Left hindlimb (tissue), 1 donor: ENCODE results near the gene PARD6A.
"Not testable (repeated sequence)": the region's sequence is repeated elsewhere in the genome, so short reads cannot be mapped to it uniquely, and the experiment has no call there.

ENCODE experiments used
- DNase-seq: peaks from one replicate; pipeline ENCODE4 v3.0.0-alpha.2; 2018

Gene PARD6A

DNA sequence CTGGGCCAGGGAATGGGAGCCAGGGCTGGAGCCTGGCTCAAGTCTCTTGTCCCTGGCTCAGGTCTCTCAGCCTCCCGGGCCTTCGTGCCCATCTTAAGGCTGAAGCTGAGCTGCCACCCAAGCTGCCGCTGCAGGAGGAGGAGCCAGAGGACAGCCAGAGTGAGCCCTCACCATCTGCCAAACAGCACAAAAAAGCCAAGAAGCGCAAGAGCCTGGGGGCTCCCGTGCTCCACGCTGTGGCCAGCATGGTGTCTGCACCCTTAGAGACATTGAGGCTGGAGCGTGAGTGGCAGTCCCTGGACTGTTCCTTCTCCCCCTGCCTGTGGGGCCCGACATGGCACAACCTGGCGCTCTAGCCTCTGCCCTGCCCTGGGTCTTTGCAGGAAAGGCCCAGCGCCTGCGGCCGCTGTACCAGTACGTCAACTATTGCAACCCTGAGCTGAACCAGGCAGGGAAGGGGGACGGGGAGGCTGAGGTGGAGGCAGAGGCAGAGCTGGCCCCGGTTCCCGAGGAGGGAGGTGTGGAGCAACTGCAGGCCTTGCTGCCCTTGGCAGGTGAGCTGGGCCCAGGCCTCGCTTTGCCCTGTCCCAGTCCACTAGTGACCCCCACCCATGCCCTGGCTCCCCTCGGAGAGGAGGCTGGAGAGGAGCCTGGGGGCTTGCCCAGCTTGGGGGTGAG is 7.2 kb downstream of the PARD6A start:
- peak; percentile 87 for DNase-seq

DNA sequence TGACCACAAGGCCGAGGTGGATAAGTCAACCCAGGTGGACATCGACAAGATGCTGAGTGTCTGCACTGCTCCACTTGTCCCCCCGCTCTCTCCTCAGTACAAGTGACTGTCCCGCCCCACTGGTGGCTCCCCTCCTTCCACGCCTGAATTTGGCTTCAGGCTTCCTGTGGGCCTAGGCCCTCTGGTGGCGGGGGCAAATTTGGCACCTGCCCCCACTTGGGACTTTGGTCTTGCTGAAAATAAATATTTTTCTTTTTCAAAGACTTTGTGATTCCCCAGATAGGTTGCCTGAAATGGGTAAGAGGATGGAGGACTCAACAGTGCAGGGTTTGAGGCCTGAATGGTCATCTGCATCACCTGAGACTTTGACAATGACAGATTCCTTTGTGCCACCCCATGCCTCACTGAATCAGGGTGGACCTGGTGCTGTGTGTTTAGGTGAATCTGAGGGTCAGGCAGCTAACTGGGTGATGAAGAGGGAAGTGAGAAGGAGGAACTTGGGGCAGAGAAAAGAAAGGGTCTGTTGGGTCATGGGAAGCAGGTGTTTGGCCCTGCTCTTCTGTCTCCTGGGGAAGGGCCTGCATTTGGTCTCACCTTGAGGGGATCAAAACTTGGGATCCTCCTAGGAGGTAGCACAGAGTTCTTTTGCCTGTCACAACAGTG is 7.9 kb downstream of the PARD6A start:
- DNase-seq: peak; percentile 32

DNA sequence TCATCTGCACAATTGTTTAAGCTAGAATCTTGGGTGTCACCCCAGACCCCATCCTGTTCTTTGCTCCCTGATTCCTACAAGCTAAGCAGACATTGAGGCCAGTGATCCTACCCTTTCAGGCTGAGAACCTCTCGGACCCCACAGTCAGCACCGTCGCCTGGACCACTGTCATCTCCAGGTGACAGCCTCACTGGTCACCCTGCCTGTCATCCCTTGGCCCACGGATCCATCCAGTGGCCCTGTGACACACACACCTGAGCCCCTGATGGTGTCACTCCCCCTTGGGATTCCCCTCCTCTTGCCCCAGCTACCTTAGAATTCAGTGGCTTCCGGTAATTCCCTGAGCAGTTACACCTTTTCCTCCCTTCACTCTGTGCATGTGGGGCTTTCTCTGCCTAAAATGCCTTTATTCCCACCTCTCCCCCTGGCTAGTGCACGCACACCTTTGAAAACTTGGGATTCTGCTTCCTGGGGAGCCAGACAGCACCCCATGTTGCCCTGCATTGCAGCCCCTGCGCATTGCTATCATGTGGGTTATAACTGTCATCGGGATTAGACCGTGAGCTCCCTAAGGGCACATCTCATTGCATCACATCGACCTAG is 8.8 kb downstream of the PARD6A start:
- DNase-seq: no peak

DNA sequence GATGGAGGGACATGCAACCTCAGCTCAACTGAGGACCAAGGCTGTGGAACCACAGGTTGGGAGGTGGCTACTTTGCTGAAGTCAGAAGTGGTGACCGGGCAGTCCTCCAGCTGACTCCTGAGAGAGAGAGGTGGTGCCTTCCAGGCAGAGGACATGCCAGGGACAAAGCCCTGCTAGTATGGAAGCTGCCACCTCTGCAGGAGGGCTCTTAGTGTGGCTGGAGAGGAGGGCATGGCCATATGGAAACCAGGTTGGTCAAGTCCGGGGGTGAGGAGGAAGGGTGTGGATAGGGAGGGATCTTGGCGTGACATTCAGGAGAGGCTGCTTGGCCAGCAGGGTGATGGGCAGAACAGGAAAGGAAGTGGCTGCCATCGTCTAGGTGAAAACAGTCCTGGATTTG is 11.5 kb downstream of the PARD6A start:
- DNase-seq: no peak

DNA sequence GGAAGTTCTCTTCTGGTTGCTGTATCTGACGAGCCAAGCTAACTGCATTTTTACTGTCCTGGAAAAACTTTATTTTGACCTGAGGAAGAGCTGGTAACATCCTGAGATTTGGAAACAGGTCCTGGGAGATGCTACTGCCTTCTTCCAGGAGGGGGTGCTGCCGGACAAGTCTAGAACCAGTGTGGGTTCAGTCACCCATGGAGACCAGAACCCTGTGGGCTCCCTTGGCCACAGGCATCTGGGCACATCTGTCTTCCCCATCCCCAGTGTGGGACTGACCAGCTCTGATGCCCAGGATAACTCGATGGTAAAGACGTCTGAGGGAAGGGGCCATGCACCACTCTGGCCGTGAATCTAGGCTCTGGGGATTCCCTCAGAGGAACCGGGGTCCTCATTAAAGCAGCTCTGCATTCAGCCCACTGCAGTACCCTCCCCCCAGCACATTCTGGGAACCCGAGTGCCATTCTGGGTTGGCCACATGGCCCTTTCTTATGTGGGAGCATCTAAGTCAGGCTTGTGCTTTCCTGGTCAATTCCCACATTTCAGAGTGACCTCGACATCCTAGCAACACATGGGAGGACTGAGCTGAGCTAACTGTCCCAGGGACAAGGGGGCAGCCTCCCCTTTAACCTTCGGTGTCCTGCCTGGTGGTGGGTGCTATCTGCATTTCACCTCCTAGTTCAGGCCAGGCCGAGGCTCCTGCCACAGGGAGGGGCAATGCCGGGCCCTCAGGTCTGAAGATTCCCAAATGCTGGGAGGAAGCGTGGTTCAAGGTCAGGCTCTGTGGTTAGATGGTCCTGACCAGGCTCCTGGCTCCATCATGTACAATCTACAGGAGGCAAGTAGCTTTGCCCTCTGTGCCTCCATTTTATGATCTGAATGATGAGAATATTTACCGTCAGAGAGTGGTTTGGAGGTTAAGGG is 12.2 kb downstream of the PARD6A start:
- no peak for DNase-seq

DNA sequence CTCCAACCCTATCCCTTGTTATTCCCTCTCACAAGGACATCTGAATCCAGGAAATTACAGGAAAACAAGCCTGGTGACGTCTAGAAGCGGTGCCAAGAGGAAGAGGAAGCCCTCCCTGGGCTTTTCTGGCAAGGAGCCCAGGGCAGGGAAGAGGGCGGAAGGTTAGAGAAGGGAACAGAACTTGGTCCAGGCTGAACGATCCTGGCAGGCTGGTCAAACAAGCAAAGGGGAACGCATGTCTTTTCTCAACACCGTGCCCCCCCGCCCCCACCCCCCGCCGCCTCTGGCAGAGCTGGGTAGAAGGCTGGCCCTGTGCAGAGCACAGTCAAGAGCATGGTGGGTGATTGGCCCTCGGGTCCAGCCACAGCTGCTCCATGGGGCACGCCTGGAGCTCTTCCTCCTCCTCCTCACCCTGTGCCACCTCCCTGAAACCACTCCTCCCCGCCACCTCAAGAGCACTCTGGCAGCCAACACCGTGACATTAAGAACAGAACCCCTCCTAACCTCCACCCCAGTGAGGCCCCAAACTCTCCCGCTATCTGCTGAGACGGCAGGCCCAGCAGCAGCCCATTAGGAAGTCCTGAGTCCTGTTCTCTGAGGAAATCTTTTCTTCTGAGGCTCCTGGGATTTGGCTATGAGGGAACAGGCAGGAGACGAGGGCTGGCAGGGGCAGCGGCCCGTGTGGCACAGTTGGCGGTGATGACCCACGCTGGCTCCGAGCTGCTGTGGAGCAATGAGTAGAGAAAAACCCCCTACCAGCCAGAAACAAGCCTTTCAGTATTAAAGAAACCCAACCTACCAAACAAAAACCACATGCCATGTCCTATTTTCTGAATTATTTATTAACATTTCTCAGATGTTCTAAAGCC is 13.2 kb downstream of the PARD6A start:
- no peak for DNase-seq

DNA sequence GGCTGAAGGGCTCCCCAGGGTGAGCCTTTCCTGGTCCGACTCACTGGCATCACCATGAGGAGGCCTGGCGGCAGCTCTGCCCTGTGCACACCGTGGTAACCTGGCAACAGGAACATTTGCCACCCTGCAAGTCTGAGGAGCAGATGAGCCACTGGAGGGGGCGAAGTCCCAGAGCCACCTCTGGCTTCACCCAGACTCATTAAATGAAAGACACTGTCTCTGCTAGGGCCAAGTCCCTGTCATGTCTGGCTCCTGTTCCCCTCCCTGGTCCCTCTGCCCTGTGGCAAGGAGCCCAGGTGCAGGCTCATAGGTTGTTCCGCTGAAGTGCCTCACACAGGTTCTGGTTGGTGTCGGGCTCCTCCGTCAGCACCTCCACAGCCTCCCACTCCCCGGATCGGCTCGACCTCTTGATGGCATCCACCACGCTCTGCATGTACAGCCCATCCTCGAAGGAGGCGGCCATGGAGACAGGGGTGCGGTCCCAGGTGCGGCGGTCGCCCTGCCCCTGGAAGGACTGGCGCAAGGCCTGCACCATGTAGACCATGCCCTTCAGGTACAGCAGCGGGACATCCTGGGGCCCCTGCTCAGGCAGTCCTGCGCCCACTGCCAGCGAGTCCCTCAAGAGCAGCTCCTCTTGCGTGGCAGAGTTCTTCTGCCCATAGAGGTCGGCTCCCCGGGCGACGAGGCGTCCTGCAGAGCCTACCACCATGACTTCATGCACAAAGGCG is 14.3 kb downstream of the PARD6A start:
- DNase-seq: no peak

DNA sequence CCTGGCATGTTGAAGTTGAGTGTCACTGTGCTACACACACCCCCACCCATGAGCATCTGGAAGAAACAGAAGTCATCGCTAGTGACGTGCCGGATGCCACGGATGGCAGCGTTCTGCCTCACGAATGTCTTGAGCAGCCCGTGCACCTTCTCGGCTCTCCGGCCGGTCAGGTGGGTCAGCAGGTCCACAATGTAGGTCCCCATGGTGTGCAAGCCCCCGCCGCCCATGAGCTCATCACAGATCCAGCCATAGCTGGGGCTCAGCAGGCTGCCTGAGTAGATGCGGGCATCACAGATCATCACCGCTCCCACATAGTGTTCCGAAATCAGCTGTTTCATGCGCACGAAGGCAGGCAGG is 14.8 kb downstream of the PARD6A start:
- no peak for DNase-seq

DNA sequence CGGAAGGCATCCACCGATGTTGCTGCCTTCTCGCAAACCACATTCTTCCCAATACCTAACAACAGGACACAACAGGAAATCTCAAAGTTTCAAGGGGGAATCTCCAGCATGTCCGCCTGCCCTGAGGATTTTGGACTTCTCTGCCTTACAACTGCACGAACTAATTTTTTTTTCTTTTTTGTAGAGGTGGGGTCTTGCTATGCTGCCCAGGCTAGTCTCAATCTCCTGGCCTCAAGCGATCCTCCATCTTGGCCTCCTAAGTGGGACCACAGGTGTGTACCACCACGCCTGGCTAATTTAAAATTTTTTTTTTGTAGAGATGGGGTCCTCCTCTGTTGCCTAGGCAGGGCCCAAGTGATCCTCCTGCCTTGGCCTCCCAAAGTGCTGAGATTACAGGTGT is 15.2 kb downstream of the PARD6A start:
- DNase-seq: no peak

DNA sequence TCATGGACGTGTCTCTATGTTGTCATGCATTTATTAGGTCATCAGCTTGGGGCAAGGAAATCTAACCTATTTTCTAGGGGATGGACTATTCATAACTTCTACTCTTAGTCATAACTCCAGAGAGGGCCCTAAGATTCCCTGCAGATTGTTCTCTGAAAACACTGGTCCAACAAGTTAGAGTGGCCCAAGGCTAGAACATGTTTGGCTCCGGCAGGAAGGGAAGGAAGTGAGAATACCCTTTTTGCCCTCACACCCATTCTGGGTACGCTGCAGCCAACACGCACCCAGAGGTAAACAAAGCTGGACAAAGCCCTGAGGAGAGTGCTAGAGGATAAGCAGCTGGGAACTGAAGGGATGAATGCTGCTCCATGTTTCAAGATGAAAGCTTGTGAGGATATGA is 15.8 kb downstream of the PARD6A start:
- no peak for DNase-seq

DNA sequence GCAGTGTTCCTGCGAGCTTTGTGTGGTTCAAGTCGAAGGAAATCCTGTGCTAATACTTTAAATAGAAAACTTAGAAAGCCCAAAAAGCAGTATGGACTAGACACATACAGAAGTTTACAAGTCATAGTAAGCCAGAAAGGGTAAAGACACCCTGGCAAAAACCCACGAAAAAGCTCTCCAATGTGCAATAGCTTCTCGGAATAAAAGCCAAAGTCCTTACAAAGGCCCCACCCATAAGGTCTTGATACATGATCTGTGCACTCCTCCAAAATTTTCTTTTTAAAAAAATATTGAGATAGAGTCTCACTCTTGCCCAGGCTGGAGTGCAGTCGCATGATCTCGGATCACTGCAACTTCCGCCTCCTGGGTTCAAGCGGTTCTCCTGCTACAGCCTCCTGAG is 16.2 kb downstream of the PARD6A start:
- DNase-seq: no peak

DNA sequence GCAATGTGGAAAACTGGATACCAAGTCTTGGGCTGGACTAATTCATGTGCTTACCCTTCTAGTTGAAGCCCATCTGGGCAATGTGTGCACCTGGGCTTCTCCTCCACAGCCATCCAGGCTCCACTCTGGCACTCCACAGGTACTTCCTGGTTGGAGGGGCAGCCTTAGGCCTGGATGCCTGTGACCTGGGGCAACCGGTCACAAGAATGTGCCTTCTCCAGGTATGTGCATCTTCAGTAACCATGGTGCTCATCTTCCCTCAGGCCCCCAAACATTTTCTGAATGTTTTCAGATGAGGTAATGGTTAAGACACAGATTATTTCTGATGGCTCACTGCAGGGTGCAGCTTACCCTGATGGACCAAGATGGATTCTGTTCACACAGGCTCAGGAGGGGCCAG is 17.0 kb downstream of the PARD6A start:
- no peak for DNase-seq

DNA sequence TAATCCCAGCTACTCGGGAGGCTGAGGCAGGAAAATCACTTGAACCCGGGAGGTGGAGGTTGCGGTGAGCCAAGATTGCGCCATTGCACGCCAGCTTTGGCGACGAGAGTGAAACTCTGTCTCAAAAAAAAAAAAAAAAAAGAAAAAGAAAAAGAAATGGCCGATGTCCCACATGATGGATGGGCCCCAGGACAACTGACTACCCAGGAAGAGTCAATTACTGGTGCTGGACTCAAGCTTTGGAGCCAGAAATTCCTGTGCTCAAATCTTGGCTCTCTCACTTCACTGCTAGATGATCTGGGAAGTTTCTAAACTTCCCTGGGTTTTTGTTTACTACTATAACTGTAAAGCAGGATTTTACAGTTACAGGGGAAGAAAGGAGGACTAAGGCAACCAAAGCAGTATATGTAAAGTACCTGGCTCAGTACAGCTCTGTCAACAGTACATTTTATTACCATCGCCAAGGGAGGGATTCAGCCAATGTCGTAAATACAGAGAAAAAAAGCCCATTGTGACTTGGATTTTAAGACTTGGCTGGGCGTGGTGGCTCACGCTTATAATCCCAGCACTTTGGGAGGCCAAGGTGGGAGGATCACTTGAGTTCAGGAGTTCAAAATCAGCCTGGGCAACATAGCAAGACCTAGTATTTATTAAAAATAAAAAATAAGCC is 17.7 kb downstream of the PARD6A start:
- DNase-seq: no peak

DNA sequence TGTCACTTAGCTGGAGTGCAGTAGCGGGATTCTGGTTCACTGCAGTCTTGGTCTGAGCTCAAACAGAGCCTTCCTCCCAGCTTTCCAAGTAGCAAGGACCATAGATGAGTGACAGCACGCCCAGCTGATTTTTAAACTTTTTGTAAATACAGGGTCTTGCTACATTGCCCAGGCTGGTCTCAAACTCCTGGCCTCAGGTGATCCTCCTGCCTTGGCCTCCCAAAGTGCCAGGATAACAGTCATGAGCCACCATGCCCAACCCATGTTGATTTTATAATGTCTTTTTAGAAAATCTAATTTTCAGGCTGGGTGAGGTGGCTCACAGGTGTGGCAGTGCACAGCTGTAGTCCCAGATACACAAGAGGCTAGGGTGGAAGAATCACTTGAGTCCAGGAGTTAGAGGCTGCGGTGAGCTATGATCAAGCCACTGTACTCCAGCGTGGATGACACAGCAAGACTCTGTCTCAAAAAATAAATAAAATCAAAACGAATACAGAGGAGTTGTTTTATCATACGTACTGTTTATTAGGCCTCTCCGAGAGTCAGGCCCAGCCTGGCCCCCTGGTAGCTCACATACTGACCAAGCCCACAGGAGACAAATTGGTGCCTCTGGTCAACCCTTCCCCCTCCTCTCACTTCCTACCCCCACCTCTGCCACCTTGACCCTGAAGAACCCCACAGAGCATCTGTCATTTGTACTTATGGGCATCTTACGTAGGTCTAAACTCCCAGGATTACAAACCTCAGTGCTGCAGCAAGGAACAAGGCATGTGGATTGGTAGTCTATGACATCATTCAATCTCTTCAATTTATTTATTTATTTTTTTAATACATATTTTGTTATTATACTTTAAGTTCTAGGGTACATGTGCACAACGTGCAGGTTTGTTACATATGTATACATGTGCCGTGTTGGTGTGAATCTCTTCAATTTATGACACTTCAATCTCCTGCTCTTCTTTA is 19.5 kb downstream of the PARD6A start:
- DNase-seq: no peak

DNA sequence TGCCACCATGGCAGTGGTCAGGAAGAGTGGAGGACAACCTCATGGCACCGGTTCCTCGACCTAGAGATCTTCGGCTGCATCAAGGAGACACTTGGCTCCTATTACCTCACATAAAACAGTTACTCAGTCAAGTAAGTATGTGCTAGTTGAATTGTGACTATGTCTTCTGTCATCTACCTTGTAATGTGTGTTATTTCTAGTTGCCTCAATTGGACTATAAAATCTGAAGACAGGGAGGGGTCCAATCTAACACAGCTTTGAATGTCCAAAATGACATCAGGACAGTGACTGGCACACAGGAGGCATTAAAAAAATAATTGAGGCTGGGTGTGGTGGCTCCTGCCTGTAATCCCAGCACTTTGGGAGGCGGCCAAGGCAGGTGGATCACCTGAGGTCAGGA is 23.0 kb downstream of the PARD6A start:
- no peak for DNase-seq

DNA sequence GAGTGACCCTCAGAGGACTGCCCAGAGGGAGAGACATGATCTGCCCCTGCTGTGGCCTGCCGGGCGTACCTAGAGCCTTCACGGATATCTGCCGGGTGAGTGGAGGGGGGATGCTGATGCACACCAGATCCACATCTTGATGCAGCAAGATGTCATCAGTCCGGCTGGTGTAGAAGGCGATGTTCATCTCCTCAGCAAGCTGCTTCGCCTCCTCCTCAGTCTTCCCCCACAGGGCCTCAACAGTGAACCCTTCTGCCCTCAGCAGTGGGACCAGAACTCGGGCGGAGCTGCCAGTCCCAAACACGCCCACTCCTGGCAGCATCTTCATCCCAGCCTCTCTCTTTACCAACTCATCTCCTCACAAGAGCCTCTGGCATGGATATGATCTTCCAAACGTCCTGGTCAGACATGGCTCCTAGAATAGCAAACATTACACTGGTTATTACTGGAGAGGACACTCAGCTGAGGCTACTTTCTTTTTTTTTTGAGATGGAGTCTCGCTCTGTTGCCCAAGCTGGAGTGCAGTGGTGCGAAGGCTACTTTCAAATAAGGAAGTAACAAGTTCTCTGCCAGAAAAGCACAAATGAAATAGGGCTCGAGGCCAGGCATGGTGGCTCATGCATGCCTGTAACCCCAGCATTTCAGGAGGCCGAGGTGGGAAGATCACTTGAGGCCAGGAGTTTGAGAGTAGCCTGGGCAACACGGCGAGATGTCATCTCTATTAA is 24.8 kb downstream of the PARD6A start:
- no peak for DNase-seq

DNA sequence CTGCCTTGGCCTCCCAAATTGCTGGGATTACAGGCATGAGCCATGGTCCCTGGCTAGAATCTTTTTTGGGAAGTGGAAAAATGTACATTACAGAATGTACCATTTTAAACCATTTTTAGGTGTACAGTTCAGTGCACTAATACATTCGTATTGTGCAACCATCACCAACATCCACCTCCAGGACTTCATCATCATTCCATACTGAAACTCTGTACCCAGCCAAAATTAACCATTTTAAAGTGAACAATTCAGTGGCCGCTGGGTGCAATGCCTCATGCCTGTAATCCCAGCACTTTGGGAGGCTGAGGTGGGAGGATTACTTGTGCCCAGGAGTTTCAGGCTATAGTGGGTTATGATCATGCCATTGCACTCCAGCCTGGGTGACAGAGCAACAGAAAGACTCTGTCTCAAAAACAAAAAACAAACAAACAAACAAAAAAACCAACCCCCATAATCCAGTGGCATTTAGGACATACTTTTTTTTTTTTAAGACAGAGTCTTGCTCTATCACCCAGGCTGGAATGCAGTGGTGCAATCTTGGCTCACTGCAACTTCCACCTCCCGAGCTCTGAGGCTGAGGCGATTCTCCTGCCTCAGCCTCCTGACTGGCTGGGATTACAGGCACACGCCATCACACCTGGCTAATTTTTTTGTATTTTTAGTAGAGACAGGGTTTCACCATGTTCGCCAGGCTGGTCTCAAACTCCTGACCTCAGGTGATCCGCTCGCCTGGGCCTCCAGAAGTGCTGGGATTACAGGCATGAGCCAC is 32.9 kb downstream of the PARD6A start:
- DNase-seq: not testable (repeated sequence)

DNA sequence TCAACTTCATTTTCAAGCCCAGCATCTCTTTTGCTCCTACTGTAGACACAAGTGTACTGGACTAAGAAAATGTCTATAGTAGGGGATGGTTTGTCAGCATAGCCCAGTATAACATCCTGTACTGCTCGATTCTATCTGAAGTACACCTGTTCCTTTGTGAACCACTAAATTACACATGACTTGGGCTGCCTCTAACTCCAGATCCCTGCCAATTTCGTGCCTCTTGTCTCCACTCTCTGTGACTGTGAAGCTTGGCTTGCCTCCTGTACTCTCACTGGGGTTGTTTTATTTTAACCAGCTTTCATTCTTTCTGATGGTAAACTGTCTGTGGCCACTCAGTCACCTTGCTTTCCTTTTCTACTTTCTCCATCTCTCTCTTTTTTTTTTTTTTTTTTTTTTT is 33.9 kb downstream of the PARD6A start:
- no peak for DNase-seq
